ENCODE data around the gene AP4S1. TPM values are rescaled to one million over a fixed set of nuclear protein-coding genes. Genes with fewer than 3 reads are reported as not detected.
"Not testable (repeated sequence)": the region's sequence is repeated elsewhere in the genome, so short reads cannot be mapped to it uniquely, and the experiment has no call there.

AP4S1 gene
- total RNA-seq, 2 donors from 2014 or later = 9.3 to 11.2 TPM

DNA sequence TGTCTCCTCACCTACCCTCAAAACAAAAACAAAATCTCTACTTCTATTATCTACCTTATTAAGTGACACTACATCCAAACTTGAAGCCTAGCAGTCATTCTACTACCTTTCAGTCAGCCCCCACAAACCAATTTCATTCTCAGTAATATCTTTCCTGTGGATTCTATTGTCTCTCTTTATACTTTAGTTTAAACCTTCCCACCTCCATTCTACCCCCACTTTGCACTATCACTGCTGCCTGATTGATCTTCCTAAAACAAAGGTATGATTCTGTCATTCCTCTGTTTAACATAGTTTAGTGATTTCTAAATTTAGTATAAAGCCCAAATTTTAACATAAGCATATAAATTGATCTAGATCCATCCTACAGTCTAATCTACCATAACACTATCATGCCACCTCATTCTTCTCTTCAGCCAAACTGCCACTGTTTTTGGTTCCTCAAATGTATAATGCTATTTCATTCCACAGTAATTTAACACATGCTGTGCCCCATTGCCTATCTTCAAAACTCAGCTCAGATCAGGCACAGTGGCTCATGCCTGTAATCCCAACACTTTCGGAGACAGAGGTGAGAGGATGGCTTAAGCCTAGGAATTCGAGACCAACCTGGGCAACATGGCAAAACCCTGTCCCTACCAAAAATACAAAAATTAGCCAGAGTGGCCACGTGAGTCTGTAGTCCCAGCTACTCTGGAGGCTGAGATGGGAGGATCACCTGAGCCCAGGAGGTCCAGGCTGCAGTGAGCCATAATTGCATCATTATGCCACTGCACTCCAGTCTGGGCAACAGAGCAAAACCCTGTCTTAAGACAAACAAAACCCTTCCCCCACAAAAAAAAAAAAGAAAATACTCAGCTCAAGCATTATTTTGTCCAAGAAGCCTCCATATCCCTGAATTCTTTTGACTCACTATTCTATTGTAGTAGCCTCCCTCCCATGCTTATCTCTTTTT is 3.8 kb downstream of the AP4S1 start:
- no peak for DNase-seq (ENCODE audit: low spot score)
- intact Hi-C loops (cut with DNase I) = loop anchor here (5.0 to 10.0 kb wide), 2 partner anchors 37 to 46 kb away; no protein-coding TSS in a partner anchor

- intact Hi-C loops (cut with DNase I) = no loop called here
- DNase-seq (ENCODE audit: low spot score) = no peak
These were observed 5.0 kb downstream of the AP4S1 start for GRCh38 chr14:31030469-31030868.

GRCh38 chr14:31036552-31036951 is 11.1 kb downstream of the AP4S1 start:
- intact Hi-C loops (cut with DNase I) = no loop called here
- no peak for DNase-seq (ENCODE audit: low spot score)

- no peak for DNase-seq (ENCODE audit: low spot score)
- intact Hi-C loops (cut with DNase I) = no loop called here
These were observed 12.3 kb downstream of the AP4S1 start for GRCh38 chr14:31037709-31038221.

- intact Hi-C loops (cut with DNase I) = no loop called here
- DNase-seq (ENCODE audit: low spot score) = no peak
These were observed 13.2 kb downstream of the AP4S1 start for GRCh38 chr14:31038521-31039166.

- no peak for DNase-seq (ENCODE audit: low spot score)
- intact Hi-C loops (cut with DNase I) = no loop called here
These were observed 16.9 kb downstream of the AP4S1 start for GRCh38 chr14:31042300-31042699.

DNA sequence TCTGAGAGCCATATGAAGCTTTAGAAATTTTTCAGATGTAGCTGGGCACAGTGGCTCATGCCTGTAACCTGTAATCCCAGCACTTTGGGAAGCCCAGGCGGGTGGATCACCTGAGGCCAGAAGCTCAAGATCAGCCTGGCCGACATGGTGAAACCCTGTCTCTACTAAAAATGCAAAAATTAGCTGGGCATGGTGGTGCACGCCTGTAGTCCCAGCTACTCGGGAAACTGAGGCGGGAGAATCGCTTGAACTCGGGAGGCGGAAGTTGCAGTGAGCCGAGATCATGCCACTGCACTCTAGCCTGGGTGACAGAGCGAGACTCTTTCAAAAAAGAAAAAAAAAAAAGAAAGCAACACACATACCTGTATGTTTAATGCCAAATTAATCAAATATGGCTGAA is 17.4 kb downstream of the AP4S1 start:
- intact Hi-C loops (cut with DNase I); DNase-seq (ENCODE audit: low spot score): not testable (repeated sequence)

DNA sequence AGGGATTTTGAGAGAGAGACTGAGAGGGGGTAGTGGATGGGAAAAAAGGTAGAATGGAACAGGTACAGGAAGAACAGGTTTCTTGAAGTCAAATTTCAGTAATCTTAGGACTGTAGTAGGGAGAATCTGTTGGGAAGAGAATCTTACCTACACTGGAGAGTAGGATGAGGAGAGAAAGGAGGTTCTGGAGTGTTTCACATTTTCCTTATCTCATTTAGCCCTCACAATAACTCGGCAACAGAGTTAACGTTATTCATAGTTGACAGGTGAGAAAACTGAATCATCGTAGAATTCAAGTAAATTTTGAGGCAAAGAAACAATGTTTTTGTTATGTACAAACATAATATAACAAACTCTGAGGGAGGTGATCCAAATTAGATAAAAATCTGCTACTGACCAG is 17.9 kb downstream of the AP4S1 start:
- intact Hi-C loops (cut with DNase I) = no loop called here
- DNase-seq (ENCODE audit: low spot score) = no peak

GRCh38 chr14:31045501-31046080 is 20.1 kb downstream of the AP4S1 start:
- intact Hi-C loops (cut with DNase I) = no loop called here

DNA sequence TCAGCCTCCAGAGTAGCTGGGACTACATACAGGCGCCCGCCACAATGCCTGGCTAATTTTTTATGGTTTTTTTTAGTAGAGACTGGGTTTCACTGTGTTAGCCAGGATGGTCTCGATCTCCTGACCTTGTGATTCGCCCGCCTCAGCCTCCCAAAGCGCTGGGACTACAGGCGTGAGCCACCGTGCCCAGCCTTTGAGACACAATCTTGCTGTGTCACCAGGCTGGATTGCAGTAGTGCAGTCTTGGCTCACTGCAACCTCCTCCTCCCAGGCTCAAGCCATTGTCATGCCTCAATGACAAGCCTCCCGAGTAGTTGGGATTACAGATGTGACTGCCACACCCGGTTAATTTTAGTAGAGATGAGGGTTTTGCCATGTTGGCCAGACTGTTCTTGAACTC is 22.1 kb downstream of the AP4S1 start:
- intact Hi-C loops (cut with DNase I) = no loop called here
- DNase-seq (ENCODE audit: low spot score) = no peak

More at GRCh38 chr14:31045501-31046080, 20.1 kb downstream of the AP4S1 start:
- no peak for DNase-seq (ENCODE audit: low spot score)

- DNase-seq (ENCODE audit: low spot score) = no peak
- intact Hi-C loops (cut with DNase I) = no loop called here
These were observed 25.6 kb downstream of the AP4S1 start for GRCh38 chr14:31051023-31051422.

DNA sequence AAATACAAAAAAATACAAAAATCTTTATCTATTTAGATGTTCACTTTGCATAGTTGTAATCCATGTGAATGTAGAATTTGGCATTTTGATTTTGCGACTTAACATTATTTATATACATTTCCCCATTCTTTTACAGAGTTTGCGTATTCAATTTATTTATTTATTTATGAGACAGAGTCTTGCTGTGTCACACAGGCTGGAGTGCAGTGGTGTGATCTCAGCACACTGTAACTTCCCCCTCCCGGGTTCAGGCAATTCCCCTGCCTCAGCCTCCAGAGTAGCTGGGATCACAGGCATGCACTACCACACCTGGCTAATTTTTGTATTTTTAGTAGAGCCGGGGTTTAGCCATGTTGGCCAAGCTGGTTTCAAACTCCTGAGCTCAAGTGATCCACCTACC is 26.1 kb downstream of the AP4S1 start:
- DNase-seq (ENCODE audit: low spot score) = no peak
- intact Hi-C loops (cut with DNase I) = no loop called here

GRCh38 chr14:31052905-31053586 is 27.6 kb downstream of the AP4S1 start:
- DNase-seq (ENCODE audit: low spot score) = peak; percentile 92
- intact Hi-C loops (cut with DNase I) = not testable (repeated sequence)

DNA sequence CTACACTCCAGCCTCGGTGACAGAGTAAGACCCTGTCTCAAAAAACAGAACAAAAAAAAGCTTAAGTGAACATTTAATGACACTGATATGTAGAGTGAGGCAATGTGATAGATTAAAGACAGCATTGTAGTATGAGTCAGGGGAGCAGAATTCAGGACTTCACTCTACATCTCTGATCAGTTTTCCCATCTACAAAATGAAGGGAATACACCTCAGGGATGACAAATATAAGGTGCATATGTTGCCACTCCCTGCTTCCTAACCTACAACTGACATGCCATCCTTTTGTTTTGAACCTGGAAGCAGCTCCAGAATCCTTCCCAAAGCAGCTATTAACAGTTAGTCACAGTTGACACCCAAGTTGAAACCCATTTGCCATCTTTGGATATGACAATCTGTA is 31.6 kb downstream of the AP4S1 start:
- intact Hi-C loops (cut with DNase I) = no loop called here
- DNase-seq (ENCODE audit: low spot score) = no peak

DNA sequence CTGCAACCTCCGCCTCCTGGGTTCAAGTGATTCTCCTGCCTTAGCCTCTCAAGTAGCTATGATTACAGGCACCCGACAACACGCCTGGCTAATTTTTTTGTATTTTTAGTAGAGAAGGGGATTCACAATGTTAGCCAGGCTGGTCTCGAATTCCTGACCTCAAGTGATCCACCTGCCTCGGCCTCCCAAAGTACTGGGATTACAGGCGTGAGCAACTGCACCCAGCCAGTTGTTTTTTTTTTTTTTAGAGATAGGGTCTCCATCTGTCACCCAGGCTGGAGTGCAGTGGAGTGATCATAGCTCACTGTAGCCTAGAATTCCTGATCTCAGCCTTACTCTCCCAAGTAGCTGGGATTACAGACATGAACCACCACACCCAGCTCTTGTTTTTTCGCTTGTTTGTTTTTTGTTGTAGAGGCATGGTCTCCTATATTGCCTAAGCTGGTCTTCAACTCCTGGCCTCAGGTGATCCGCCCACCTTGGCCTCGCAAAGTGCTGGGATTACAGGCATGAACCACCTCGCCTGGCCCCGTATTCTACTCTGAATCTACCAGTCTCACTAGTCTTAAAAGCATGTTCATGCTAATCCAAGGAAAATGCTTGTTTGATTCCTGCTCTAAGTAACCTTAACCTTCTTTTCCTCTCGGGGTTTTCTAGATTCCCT is 32.4 kb downstream of the AP4S1 start:
- intact Hi-C loops (cut with DNase I) = no loop called here
- no peak for DNase-seq (ENCODE audit: low spot score)

GRCh38 chr14:31059152-31059924 is 33.9 kb downstream of the AP4S1 start:
- DNase-seq (ENCODE audit: low spot score) = no peak
- intact Hi-C loops (cut with DNase I) = no loop called here

GRCh38 chr14:31060253-31060875 is 34.9 kb downstream of the AP4S1 start:
- DNase-seq (ENCODE audit: low spot score) = no peak
- intact Hi-C loops (cut with DNase I) = no loop called here

DNA sequence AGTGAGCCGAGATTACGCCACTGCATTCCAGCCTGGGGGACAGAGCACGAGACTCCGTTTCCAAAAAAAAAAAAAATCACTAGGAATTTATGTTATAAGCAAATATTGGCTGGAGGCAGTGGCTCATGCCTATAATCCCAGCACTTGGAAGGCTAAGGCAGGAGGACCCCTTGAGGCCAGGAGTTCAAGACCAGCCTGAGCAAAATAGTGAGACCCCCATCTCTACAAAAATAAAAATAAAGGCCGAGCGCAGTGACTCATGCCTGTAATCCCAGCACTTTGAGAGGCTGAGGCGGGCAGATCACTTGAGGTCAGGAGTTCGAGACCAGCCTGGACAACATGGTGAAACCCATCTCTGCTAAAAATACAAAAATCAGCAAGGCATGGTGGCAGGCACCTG is 37.5 kb downstream of the AP4S1 start:
- intact Hi-C loops (cut with DNase I); DNase-seq (ENCODE audit: low spot score): not testable (repeated sequence)
